ENCODE results near the gene ZFHX3. TPM values are rescaled to one million over a fixed set of nuclear protein-coding genes. Genes with fewer than 3 reads are reported as not detected.

Gene ZFHX3
- total and polyA plus RNA-seq, 8 donors = 2.5 to 17.6 (median 9.9) TPM

GRCh38 chr16:72932677-72933335 lies 115.1 kb downstream of the ZFHX3 start:
- no peaks in the 10 kb centered on the region for H3K36me3 ChIP-seq
- FAIRE-seq = no peak
- no peak for DNase-seq
- no peaks in the 10 kb centered on the region for H3K27me3 ChIP-seq
- TF ChIP-seq CTCF (IDR thresholded peaks at IDR 0.05) = no peak
- H3K27ac ChIP-seq = peak overlapping the region in 1 of 4 donors; percentile 37
- intact Hi-C loops (cut with DNase I) = no loop called here
- no peak for ATAC-seq
- WGBS, 2 donors = 88 to 89% methylated on average over 11 of the region's 11 CpGs
- H3K4me1 ChIP-seq = peaks cover 8 to 26% (median 17%) of the 10 kb centered on the region in 3 donors
- no peaks in the 10 kb centered on the region for H3K9me3 ChIP-seq
- no peak overlapping the region for H3K4me3 ChIP-seq

- Histone ChIP-seq H3K27me3 (no peaks in the 10 kb centered on the region), H3K36me3 (no peaks in the 10 kb centered on the region), H3K9me3 (no peaks in the 10 kb centered on the region), H3K4me1 (peaks cover 8 to 26% (median 17%) of the 10 kb centered on the region in 3 donors), H3K4me3 (no peak overlapping the region), H3K27ac (peak overlapping the region in 2 of 4 donors; percentile 37 to 52)
- TF ChIP-seq CTCF (IDR thresholded peaks at IDR 0.05) = no peak
- peak in 1 of 4 donors; percentile 3 for ATAC-seq
- DNase-seq = no peak
- intact Hi-C loops (cut with DNase I) = no loop called here
- WGBS, 2 donors = 53 to 62% methylated on average over 2 of the region's 2 CpGs
- no peak for FAIRE-seq
Observed at GRCh38 chr16:72932050-72932449, 115.9 kb downstream of the ZFHX3 start.

- H3K4me3 ChIP-seq = no peak overlapping the region
- H3K9me3 ChIP-seq = no peaks in the 10 kb centered on the region
- H3K27ac ChIP-seq = no peak overlapping the region
- no peak for ATAC-seq
- intact Hi-C loops (cut with DNase I) = no loop called here
- peaks cover 4 to 22% (median 11%) of the 10 kb centered on the region in 3 donors for H3K4me1 ChIP-seq
- H3K27me3 ChIP-seq = no peaks in the 10 kb centered on the region
- FAIRE-seq = no peak
- H3K36me3 ChIP-seq = no peaks in the 10 kb centered on the region
- TF ChIP-seq CTCF (IDR thresholded peaks at IDR 0.05) = no peak
- DNase-seq = no peak
- WGBS, 2 donors = 85 to 88% methylated on average over 7 of the region's 7 CpGs
Observed at GRCh38 chr16:72930396-72930795, 117.5 kb downstream of the ZFHX3 start.

GRCh38 chr16:72928090-72928981 lies 119.6 kb downstream of the ZFHX3 start:
- Histone ChIP-seq H3K4me3 (no peak overlapping the region), H3K9me3 (no peaks in the 10 kb centered on the region), H3K27me3 (no peaks in the 10 kb centered on the region), H3K27ac (no peak overlapping the region), H3K36me3 (no peaks in the 10 kb centered on the region), H3K4me1 (peaks cover 4 to 29% (median 15%) of the 10 kb centered on the region in 3 donors)
- ATAC-seq (no peak), DNase-seq (no peak), FAIRE-seq (no peak)
- intact Hi-C loops (cut with DNase I) = no loop called here
- WGBS, 2 donors = 66 to 77% methylated on average over 10 to 11 of the region's 11 CpGs
- TF ChIP-seq CTCF (IDR thresholded peaks at IDR 0.05) = no peak
